Neural cell (in vitro differentiated cells): Measurements from ENCODE around the gene PYDC1. TPM values are rescaled to one million over a fixed set of nuclear protein-coding genes. Genes with fewer than 3 reads are reported as not detected.

Experiments used
- H2AFZ ChIP-seq: fragments of 200-600, 300-800 bp; sonication (generic), shearing (Covaris generic); 2 replicates; pipeline ENCODE4 v1.6.0; 2014; ENCODE audit warnings: low read depth, mild to moderate bottlenecking, antibody characterized with exemption, low read length, moderate library complexity
- H3F3A ChIP-seq: fragments of 200-600 bp; shearing (Covaris generic); 2 replicates; pipeline ENCODE4 v1.6.1; 2016; ENCODE audit warnings: mild to moderate bottlenecking, moderate library complexity, mixed read lengths, antibody characterized with exemption, low read length; ENCODE audit not compliant: insufficient read depth, poor library complexity, severe bottlenecking
- H3K27ac ChIP-seq: fragments of 200-600, 300-800 bp; sonication (generic), shearing (Covaris generic); 2 replicates; pipeline ENCODE4 v1.5.1; 2014; ENCODE audit warnings: mild to moderate bottlenecking, low read length, moderate library complexity
- H3K27me3 ChIP-seq: fragments of 300-800, 200-600 bp; sonication (generic), shearing (Covaris generic); 2 replicates; pipeline ENCODE4 v1.6.0; 2014; ENCODE audit warnings: mild to moderate bottlenecking, low read depth, low read length, moderate library complexity; ENCODE audit not compliant: insufficient read depth
- H3K36me3 ChIP-seq: fragments of 300-800, 200-600 bp; sonication (generic), shearing (Covaris generic); 2 replicates; pipeline ENCODE4 v1.5.1; 2014; ENCODE audit warnings: mild to moderate bottlenecking, antibody characterized with exemption, low read length, moderate library complexity; ENCODE audit not compliant: insufficient read depth
- H3K4me2 ChIP-seq: fragments of 300-800, 200-600 bp; sonication (generic), shearing (Covaris generic); 2 replicates; pipeline ENCODE4 v1.6.0; 2014; ENCODE audit warnings: mild to moderate bottlenecking, low read length
- H3K4me3 ChIP-seq: fragments of 300-800, 200-600 bp; sonication (generic), shearing (Covaris generic); 2 replicates; pipeline ENCODE4 v1.5.1; 2014; ENCODE audit warnings: mild to moderate bottlenecking, low read length, moderate library complexity
- H3K79me2 ChIP-seq: fragments of 200-600 bp; shearing (Covaris generic); replicated peaks from 2 replicates; pipeline ENCODE4 v1.6.0; 2014; ENCODE audit warnings: mild to moderate bottlenecking, low read length, moderate library complexity; ENCODE audit not compliant: insufficient read depth
- H3K9ac ChIP-seq: fragments of 300-800, 200-600 bp; sonication (generic), shearing (Covaris generic); 2 replicates; pipeline ENCODE4 v1.6.1; 2016; ENCODE audit warnings: mild to moderate bottlenecking, low read length, mixed read lengths
- H3K9me2 ChIP-seq: fragments of 200-600 bp; shearing (Covaris generic); 2 replicates; pipeline ENCODE4 v1.6.1; 2016; ENCODE audit warnings: mild to moderate bottlenecking, low read length, mixed read lengths; ENCODE audit not compliant: insufficient read depth
- H3K9me3 ChIP-seq: fragments of 200-600, 300-800 bp; sonication (generic), shearing (Covaris generic); 2 replicates; pipeline ENCODE4 v1.6.1; 2016; ENCODE audit warnings: mild to moderate bottlenecking, mixed run types, low read length, moderate library complexity, mixed read lengths
- H4K20me1 ChIP-seq: fragments of 200-600 bp; shearing (Covaris generic); 2 replicates; pipeline ENCODE4 v1.6.1; 2016; ENCODE audit warnings: mild to moderate bottlenecking, mixed run types; ENCODE audit not compliant: insufficient read depth
- CTCF ChIP-seq: fragments of 450-650 bp; IDR thresholded peaks from 2 replicates; pipeline ENCODE4 v1.5.1; 2014; ENCODE audit warnings: antibody characterized with exemption, mild to moderate bottlenecking, moderate library complexity; ENCODE audit not compliant: poor library complexity, severe bottlenecking
- EP300 ChIP-seq: fragments of 450-650 bp; conservative IDR thresholded peaks from 2 replicates; pipeline ENCODE4 v1.6.1; 2014; ENCODE audit warnings: antibody characterized with exemption, mild to moderate bottlenecking, moderate library complexity; ENCODE audit not compliant: poor library complexity, severe bottlenecking
- EZH2 ChIP-seq: fragments of 200-600, 300-800 bp; shearing (Covaris generic), sonication (generic); IDR thresholded peaks from 2 replicates; pipeline ENCODE4 v1.6.1; 2014; ENCODE audit warnings: antibody characterized with exemption, low read length, borderline replicate concordance, mild to moderate bottlenecking; ENCODE audit not compliant: insufficient read depth, poor library complexity, severe bottlenecking
- MXI1 ChIP-seq: fragments of 450-650 bp; conservative IDR thresholded peaks from 2 replicates; pipeline ENCODE4 v1.6.1; 2014; ENCODE audit warnings: antibody characterized with exemption, mild to moderate bottlenecking; ENCODE audit not compliant: poor library complexity, severe bottlenecking
- POLR2AphosphoS5 ChIP-seq: IDR thresholded peaks from 2 replicates; pipeline ENCODE4 v1.6.1; 2012
- RAD21 ChIP-seq: fragments of 450-650 bp; conservative IDR thresholded peaks from 2 replicates; pipeline ENCODE4 v1.6.1; 2014; ENCODE audit warnings: antibody characterized with exemption, mild to moderate bottlenecking, moderate library complexity
- REST ChIP-seq: IDR thresholded peaks from 2 replicates; pipeline ENCODE4 v1.6.1; 2012; ENCODE audit warnings: borderline replicate concordance
- SMC3 ChIP-seq: fragments of 450-650 bp; conservative IDR thresholded peaks from 2 replicates; pipeline ENCODE4 v1.6.1; 2014; ENCODE audit warnings: antibody characterized with exemption, mild to moderate bottlenecking, moderate library complexity; ENCODE audit not compliant: poor library complexity
- TAF1 ChIP-seq: IDR thresholded peaks from 2 replicates; pipeline ENCODE4 v1.6.1; 2012; ENCODE audit warnings: low read depth
- polyA plus RNA-seq: library from polyadenylated mRNA; depleted of rRNA; stranded (reverse); fragments of >200 nt; gene quantifications from 2 replicates; pipeline ENCODE4 v1.2.3, GENCODE V29; 2014

The PYDC1 gene
- polyA plus RNA-seq, 1 donor from 2014 or later: not detected

GRCh38 chr16:31213342-31213741, 3.6 kb downstream of the PYDC1 start:
- Histone ChIP-seq H3F3A (no peaks in the 10 kb centered on the region), H3K4me2 (no peak overlapping the region), H3K9me2 (no peaks in the 10 kb centered on the region), H3K36me3 (no peaks in the 10 kb centered on the region), H3K79me2 (no peaks in the 10 kb centered on the region), H3K9ac (no peak overlapping the region), H3K4me3 (no peak overlapping the region), H3K9me3 (no peaks in the 10 kb centered on the region), H3K27ac (no peak overlapping the region), H2AFZ (no peak overlapping the region), H3K27me3 (peaks cover 53% of the 10 kb centered on the region), H4K20me1 (no peaks in the 10 kb centered on the region)
- no peak for TF ChIP-seq EZH2
- no peak for TF ChIP-seq TAF1
- TF ChIP-seq POLR2AphosphoS5: no peak
- TF ChIP-seq SMC3: no peak
- no peak for TF ChIP-seq MXI1
- TF ChIP-seq CTCF: no peak
- TF ChIP-seq RAD21: no peak
- no peak for TF ChIP-seq EP300
- TF ChIP-seq REST: no peak

GRCh38 chr16:31206776-31207175, 10.2 kb downstream of the PYDC1 start:
- H3K9me3 ChIP-seq: no peaks in the 10 kb centered on the region
- no peaks in the 10 kb centered on the region for H4K20me1 ChIP-seq
- no peak overlapping the region for H3K4me3 ChIP-seq
- no peak overlapping the region for H3K4me2 ChIP-seq
- peaks cover 19% of the 10 kb centered on the region for H3K27me3 ChIP-seq
- no peak overlapping the region for H3K9ac ChIP-seq
- H3K9me2 ChIP-seq: no peaks in the 10 kb centered on the region
- no peaks in the 10 kb centered on the region for H3K36me3 ChIP-seq
- no peak overlapping the region for H2AFZ ChIP-seq
- no peaks in the 10 kb centered on the region for H3K79me2 ChIP-seq
- H3K27ac ChIP-seq: no peak overlapping the region
- H3F3A ChIP-seq: no peaks in the 10 kb centered on the region
- TF ChIP-seq SMC3 (no peak), CTCF (no peak), TAF1 (no peak), MXI1 (no peak), POLR2AphosphoS5 (no peak), RAD21 (no peak), EP300 (no peak)
